SU-DHL-6 (cell line): ENCODE data around the gene MYO7B.

Experiments used
- H2AFZ ChIP-seq: fragments of 200-600 bp; sonication (generic); 2 replicates; pipeline ENCODE4 v1.6.1; 2014; ENCODE audit warnings: low read depth, mild to moderate bottlenecking, moderate library complexity, mixed read lengths, antibody characterized with exemption, low read length; ENCODE audit not compliant: severe bottlenecking
- H3F3A ChIP-seq: fragments of 200-600 bp; shearing (Covaris generic); 2 replicates; pipeline ENCODE4 v1.6.0; 2016; ENCODE audit warnings: antibody characterized with exemption, mild to moderate bottlenecking; ENCODE audit not compliant: insufficient read depth
- H3K27ac ChIP-seq: fragments of 200-600 bp; sonication (generic); 2 replicates; pipeline ENCODE4 v1.5.1; 2016; ENCODE audit warnings: low read depth, mild to moderate bottlenecking, low read length, moderate library complexity, mixed read lengths
- H3K27me3 ChIP-seq: fragments of 200-600 bp; sonication (generic), shearing (Covaris generic); 2 replicates; pipeline ENCODE4 v1.6.0; 2014; ENCODE audit warnings: mild to moderate bottlenecking, low read length
- H3K36me3 ChIP-seq: fragments of 200-600 bp; sonication (generic); 2 replicates; pipeline ENCODE4 v1.6.1; 2014; ENCODE audit warnings: mild to moderate bottlenecking, low read length, mixed read lengths
- H3K4me2 ChIP-seq: fragments of 300-600, 200-600 bp; shearing (Covaris generic), sonication (generic); 2 replicates; pipeline ENCODE4 v1.6.0; 2014; ENCODE audit warnings: low read length, low read depth, mild to moderate bottlenecking; ENCODE audit not compliant: poor library complexity, severe bottlenecking
- H3K4me3 ChIP-seq: fragments of 200-600 bp; sonication (generic); 2 replicates; pipeline ENCODE4 v1.5.1; 2014; ENCODE audit warnings: antibody characterized with exemption, low read length, mild to moderate bottlenecking, mixed read lengths; ENCODE audit not compliant: insufficient read depth, poor library complexity, severe bottlenecking
- H3K79me2 ChIP-seq: fragments of 200-600 bp; sonication (generic); 2 replicates; pipeline ENCODE4 v1.6.1; 2014; ENCODE audit warnings: mild to moderate bottlenecking, low read length, moderate library complexity; ENCODE audit not compliant: insufficient read depth
- H3K9ac ChIP-seq: fragments of 200-600 bp; sonication (generic); 2 replicates; pipeline ENCODE4 v1.7.0; 2014; ENCODE audit warnings: mild to moderate bottlenecking, low read length
- H3K9me2 ChIP-seq: fragments of 200-600 bp; sonication (generic); replicated peaks from 2 replicates; pipeline ENCODE4 v1.6.1; 2014; ENCODE audit warnings: low read length; ENCODE audit not compliant: insufficient read depth
- H3K9me3 ChIP-seq: fragments of 200-600 bp; sonication (generic); 2 replicates; pipeline ENCODE4 v1.6.1; 2014; ENCODE audit warnings: low read length, mixed read lengths; ENCODE audit not compliant: insufficient read depth
- H4K20me1 ChIP-seq: fragments of 200-600 bp; sonication (generic); 2 replicates; pipeline ENCODE4 v1.6.1; 2014; ENCODE audit warnings: low read depth, mild to moderate bottlenecking, antibody characterized with exemption, low read length, moderate library complexity, mixed read lengths
- EZH2phosphoT487 ChIP-seq: fragments of 200-600 bp; sonication (generic), shearing (Covaris generic); conservative IDR thresholded peaks from 2 replicates; pipeline ENCODE4 v1.6.1; 2018; ENCODE audit warnings: mild to moderate bottlenecking, antibody characterized with exemption, low read length, moderate library complexity, mixed read lengths
- TF ChIP-seq, protein P1 (sequence below): fragments of 200-600 bp; sonication (generic); IDR thresholded peaks from one replicate; pipeline ENCODE4 v1.5.1; 2017; ENCODE audit warnings: antibody characterized with exemption, mild to moderate bottlenecking, low read length, moderate library complexity; ENCODE audit not compliant: insufficient read depth, poor library complexity, severe bottlenecking

The MYO7B gene

DNA sequence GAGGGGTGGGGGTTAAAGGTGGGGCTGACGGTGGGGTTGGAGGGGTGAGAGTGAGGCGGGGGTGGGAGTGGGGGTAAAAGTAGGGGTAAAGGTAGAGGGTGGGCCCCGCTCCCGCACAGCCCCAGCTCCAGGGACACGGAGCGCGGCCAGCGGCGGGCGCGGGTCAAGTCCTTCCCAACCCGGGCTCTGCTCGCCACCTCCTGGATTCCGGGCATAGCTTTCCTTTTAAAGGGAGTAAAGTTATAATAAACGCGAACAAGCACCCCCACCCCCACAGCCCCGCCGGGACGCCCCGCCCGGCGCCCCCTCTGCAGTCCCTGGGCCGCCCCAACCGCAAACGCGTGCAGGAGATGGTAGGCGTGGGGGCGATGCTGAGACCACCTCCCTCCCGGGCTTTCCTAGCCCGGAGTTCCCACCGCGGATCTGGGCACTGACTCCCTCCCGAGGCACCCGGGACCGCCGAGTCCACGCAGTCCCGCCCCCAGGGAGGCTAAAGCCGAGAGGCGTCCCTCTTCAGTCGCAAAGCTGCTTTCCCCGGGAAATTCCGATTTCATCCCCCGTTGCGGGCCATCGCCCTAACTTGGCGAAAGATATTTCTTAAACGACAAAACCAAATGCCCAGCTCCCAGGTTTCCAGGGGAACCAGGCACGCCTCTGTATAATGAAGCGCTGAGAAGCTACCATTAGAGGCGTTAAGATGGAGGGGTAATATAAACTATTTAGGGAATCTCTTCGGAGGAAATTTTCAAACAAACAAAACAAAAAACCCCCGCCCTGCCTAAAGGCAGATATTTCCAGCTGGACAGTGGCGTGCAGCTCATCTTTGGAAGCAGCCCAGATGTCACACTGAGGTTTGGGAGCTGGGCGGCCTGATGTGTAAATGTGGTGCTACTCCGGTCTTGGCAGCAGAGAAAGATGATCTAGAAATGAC is 140.1 kb downstream of the MYO7B start, which contains the start of gene LIMS2:
Gene LIMS2, minus strand, starts transcription at position 200 of the 931 bp plus-strand sequence. CDS start 506 bp downstream, outside the sequence.
- Histone ChIP-seq H3K4me2 (no peak within 1 kb of the TSS), H3K9ac (no peak within 1 kb of the TSS), H4K20me1 (no peaks in the 10 kb centered on the region)

DNA sequence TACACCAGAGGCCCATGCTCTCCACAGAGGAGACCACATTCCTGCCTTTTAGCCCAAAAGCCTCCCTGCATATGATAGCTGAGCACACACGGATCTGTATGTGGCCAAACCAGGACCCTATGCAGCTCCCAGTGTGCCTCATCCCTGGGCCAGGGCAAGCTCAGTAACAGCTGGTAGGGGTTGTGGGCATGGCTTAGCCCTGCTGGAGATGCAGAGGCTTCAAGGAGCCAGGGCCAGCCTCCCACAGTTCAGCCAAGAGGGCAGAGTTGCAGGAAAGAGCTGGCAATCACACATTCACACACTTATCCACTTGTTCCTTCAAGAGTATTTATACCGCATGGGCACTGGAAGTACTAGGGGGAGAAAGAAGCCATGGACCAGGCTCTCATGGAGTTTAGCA is 141.4 kb downstream of the MYO7B start:
- H3K4me3 ChIP-seq, result no peak overlapping the region
- no peak overlapping the region for H2AFZ ChIP-seq
- no peaks in the 10 kb centered on the region for H3K36me3 ChIP-seq
- no peaks in the 10 kb centered on the region for H3K9me2 ChIP-seq
- no peak for TF ChIP-seq EZH2phosphoT487
- TF ChIP-seq, protein P1, sequence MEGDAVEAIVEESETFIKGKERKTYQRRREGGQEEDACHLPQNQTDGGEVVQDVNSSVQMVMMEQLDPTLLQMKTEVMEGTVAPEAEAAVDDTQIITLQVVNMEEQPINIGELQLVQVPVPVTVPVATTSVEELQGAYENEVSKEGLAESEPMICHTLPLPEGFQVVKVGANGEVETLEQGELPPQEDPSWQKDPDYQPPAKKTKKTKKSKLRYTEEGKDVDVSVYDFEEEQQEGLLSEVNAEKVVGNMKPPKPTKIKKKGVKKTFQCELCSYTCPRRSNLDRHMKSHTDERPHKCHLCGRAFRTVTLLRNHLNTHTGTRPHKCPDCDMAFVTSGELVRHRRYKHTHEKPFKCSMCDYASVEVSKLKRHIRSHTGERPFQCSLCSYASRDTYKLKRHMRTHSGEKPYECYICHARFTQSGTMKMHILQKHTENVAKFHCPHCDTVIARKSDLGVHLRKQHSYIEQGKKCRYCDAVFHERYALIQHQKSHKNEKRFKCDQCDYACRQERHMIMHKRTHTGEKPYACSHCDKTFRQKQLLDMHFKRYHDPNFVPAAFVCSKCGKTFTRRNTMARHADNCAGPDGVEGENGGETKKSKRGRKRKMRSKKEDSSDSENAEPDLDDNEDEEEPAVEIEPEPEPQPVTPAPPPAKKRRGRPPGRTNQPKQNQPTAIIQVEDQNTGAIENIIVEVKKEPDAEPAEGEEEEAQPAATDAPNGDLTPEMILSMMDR, result no peak
- H3K9ac ChIP-seq, result no peak overlapping the region
- H3K9me3 ChIP-seq, result no peaks in the 10 kb centered on the region
- H3K79me2 ChIP-seq, result no peaks in the 10 kb centered on the region
- H3K4me2 ChIP-seq, result no peak overlapping the region
- H3K27me3 ChIP-seq, result no peaks in the 10 kb centered on the region
- no peaks in the 10 kb centered on the region for H4K20me1 ChIP-seq
- no peak overlapping the region for H3K27ac ChIP-seq
- H3F3A ChIP-seq, result no peaks in the 10 kb centered on the region

More for the DNA sequence above, 140.1 kb downstream of the MYO7B start, which contains the start of gene LIMS2:
- no peaks in the 10 kb centered on the region for H3K9me3 ChIP-seq
- H3K27me3 ChIP-seq, result no peaks in the 10 kb centered on the region
- no peaks in the 10 kb centered on the region for H3K36me3 ChIP-seq
- H3F3A ChIP-seq, result no peaks in the 10 kb centered on the region
- H2AFZ ChIP-seq, result no peak within 1 kb of the TSS
- no peaks in the 10 kb centered on the region for H3K9me2 ChIP-seq
- H3K27ac ChIP-seq, result no peak within 1 kb of the TSS
- no peak for TF ChIP-seq EZH2phosphoT487
- TF ChIP-seq, protein P1, result no peak
- H3K79me2 ChIP-seq, result no peaks in the 10 kb centered on the region
- H3K4me3 ChIP-seq, result no peak within 1 kb of the TSS

DNA sequence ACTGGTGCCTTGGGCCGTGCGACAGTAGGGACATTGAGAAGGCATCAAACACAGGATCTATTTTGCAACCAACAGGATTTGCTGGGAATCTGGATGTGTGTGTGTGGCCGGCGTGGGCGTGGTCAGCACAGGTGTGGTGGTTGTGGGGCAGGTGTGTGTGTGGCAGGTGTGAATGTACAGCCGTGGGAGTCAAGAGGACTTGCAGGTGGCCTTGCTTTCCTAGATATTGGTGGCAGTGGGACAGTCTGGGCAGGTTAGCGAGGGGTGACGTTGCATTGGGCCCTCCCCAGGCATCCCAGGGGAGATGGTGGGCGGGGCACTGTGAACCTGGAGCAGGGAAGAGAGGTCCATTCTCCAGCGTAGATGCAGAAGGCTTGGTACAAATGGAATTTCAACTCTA is 143.0 kb downstream of the MYO7B start:
- Histone ChIP-seq H4K20me1 (no peaks in the 10 kb centered on the region), H3K4me2 (no peak overlapping the region), H3K27me3 (no peaks in the 10 kb centered on the region), H2AFZ (no peak overlapping the region), H3K9me2 (no peaks in the 10 kb centered on the region), H3K36me3 (no peaks in the 10 kb centered on the region), H3K9ac (no peak overlapping the region), H3F3A (no peaks in the 10 kb centered on the region), H3K27ac (no peak overlapping the region), H3K4me3 (no peak overlapping the region), H3K9me3 (no peaks in the 10 kb centered on the region), H3K79me2 (no peaks in the 10 kb centered on the region)
- TF ChIP-seq, protein P1, result no peak
- no peak for TF ChIP-seq EZH2phosphoT487
